Measurements from ENCODE around the gene ACTR3. TPM values are rescaled to one million over a fixed set of nuclear protein-coding genes. Genes with fewer than 3 reads are reported as not detected.

The ACTR3 gene
- polyA plus RNA-seq, 3 donors: 163 to 179 (median 168) TPM

GRCh38 chr2:113867571-113867970, 22.3 kb upstream of the ACTR3 start:
- no peak for DNase-seq

GRCh38 chr2:113869253-113869652, 20.6 kb upstream of the ACTR3 start:
- DNase-seq: no peak

- no peak for DNase-seq
Measured at GRCh38 chr2:113872201-113872600, 17.7 kb upstream of the ACTR3 start.

- no peak for DNase-seq
Measured at GRCh38 chr2:113873867-113874266, 16.0 kb upstream of the ACTR3 start.

GRCh38 chr2:113875135-113875534, 14.8 kb upstream of the ACTR3 start:
- DNase-seq: no peak

- DNase-seq: no peak
Measured at GRCh38 chr2:113876503-113877387, 13.1 kb upstream of the ACTR3 start.

GRCh38 chr2:113877711-113878598, 11.9 kb upstream of the ACTR3 start:
- no peak for DNase-seq

- DNase-seq: no peak
Measured at GRCh38 chr2:113878743-113879142, 11.1 kb upstream of the ACTR3 start.

GRCh38 chr2:113879457-113879856, 10.4 kb upstream of the ACTR3 start:
- DNase-seq: no peak

GRCh38 chr2:113886479-113887008, 3.3 kb upstream of the ACTR3 start:
- DNase-seq: no peak

GRCh38 chr2:113887009-113887792, 2.7 kb upstream of the ACTR3 start:
- no peak for DNase-seq

- DNase-seq: no peak
Measured at GRCh38 chr2:113888641-113889470, 1.0 kb upstream of the ACTR3 start.

GRCh38 chr2:113890253-113891235, 655 bp downstream of the ACTR3 start:
- peak; percentile 70 for DNase-seq

- DNase-seq: no peak
Measured at GRCh38 chr2:113891265-113891959, 1.5 kb downstream of the ACTR3 start.

- DNase-seq: no peak
Measured at GRCh38 chr2:113892004-113892710, 2.3 kb downstream of the ACTR3 start.

GRCh38 chr2:113894156-113894743, 4.4 kb downstream of the ACTR3 start:
- DNase-seq: no peak

- DNase-seq: no peak
Measured at GRCh38 chr2:113895301-113895700, 5.4 kb downstream of the ACTR3 start.

Data from renal pelvis (tissue), 4 donors.